ENCODE data around the gene HLTF.

The HLTF gene

GRCh38 chr3:149044339-149045083 is 41.8 kb downstream of the HLTF start:
- no peak overlapping the region for H3K4me3 ChIP-seq (ENCODE audit: control insufficient read depth, low read depth, low read length)
- DNase-seq (ENCODE audit: low read depth) = no peak
- TF ChIP-seq CTCF (conservative IDR thresholded peaks at IDR 0.05; ENCODE audit: control insufficient read depth, insufficient read depth, low read depth, low read length) = no peak

GRCh38 chr3:149042789-149043386 is 43.4 kb downstream of the HLTF start:
- TF ChIP-seq CTCF (conservative IDR thresholded peaks at IDR 0.05; ENCODE audit: control insufficient read depth, insufficient read depth, low read depth, low read length) = no peak
- peak; percentile 73 for DNase-seq (ENCODE audit: low read depth)
- H3K4me3 ChIP-seq (ENCODE audit: control insufficient read depth, low read depth, low read length) = no peak overlapping the region

GRCh38 chr3:149038322-149038721 is 48.0 kb downstream of the HLTF start:
- no peak for DNase-seq (ENCODE audit: low read depth)
- no peak for TF ChIP-seq CTCF (conservative IDR thresholded peaks at IDR 0.05; ENCODE audit: control insufficient read depth, insufficient read depth, low read depth, low read length)
- H3K4me3 ChIP-seq (ENCODE audit: control insufficient read depth, low read depth, low read length) = no peak overlapping the region

- DNase-seq (ENCODE audit: low read depth) = no peak
- no peak overlapping the region for H3K4me3 ChIP-seq (ENCODE audit: control insufficient read depth, low read depth, low read length)
- TF ChIP-seq CTCF (conservative IDR thresholded peaks at IDR 0.05; ENCODE audit: control insufficient read depth, insufficient read depth, low read depth, low read length) = no peak
Measured at GRCh38 chr3:149037684-149038083, 48.6 kb downstream of the HLTF start.

GRCh38 chr3:149031096-149031495 is 55.2 kb downstream of the HLTF start:
- no peak for TF ChIP-seq CTCF (conservative IDR thresholded peaks at IDR 0.05; ENCODE audit: control insufficient read depth, insufficient read depth, low read depth, low read length)
- no peak for DNase-seq (ENCODE audit: low read depth)
- no peak overlapping the region for H3K4me3 ChIP-seq (ENCODE audit: control insufficient read depth, low read depth, low read length)

GRCh38 chr3:149026718-149027117 is 59.6 kb downstream of the HLTF start:
- no peak for TF ChIP-seq CTCF (conservative IDR thresholded peaks at IDR 0.05; ENCODE audit: control insufficient read depth, insufficient read depth, low read depth, low read length)
- H3K4me3 ChIP-seq (ENCODE audit: control insufficient read depth, low read depth, low read length) = no peak overlapping the region
- no peak for DNase-seq (ENCODE audit: low read depth)
